ENCODE data around the gene GABARAPL1.

The GABARAPL1 gene

GRCh38 chr12:10234562-10234961, 21.9 kb downstream of the GABARAPL1 start:
- no peak for DNase-seq (ENCODE audit: low read depth in 2 of 2)

- DNase-seq (ENCODE audit: low read depth in 2 of 2): peak; percentile 3 to 6
Observed at GRCh38 chr12:10235761-10236631, 23.3 kb downstream of the GABARAPL1 start.

GRCh38 chr12:10236720-10237119, 24.0 kb downstream of the GABARAPL1 start:
- no peak for DNase-seq (ENCODE audit: low read depth in 2 of 2)

- DNase-seq (ENCODE audit: low read depth in 2 of 2): no peak
Observed at GRCh38 chr12:10238526-10238925, 25.8 kb downstream of the GABARAPL1 start.

- DNase-seq (ENCODE audit: low read depth in 2 of 2): no peak
Observed at GRCh38 chr12:10241290-10241689, 28.6 kb downstream of the GABARAPL1 start.

- no peak for DNase-seq (ENCODE audit: low read depth in 2 of 2)
Observed at GRCh38 chr12:10241727-10242126, 29.1 kb downstream of the GABARAPL1 start.

GRCh38 chr12:10242539-10242938, 29.9 kb downstream of the GABARAPL1 start:
- DNase-seq (ENCODE audit: low read depth in 2 of 2): no peak

GRCh38 chr12:10243818-10244520, 31.3 kb downstream of the GABARAPL1 start:
- DNase-seq (ENCODE audit: low read depth in 2 of 2): no peak

GRCh38 chr12:10247436-10248058, 34.9 kb downstream of the GABARAPL1 start:
- no peak for DNase-seq (ENCODE audit: low read depth in 2 of 2)

GRCh38 chr12:10249690-10250455, 37.2 kb downstream of the GABARAPL1 start:
- DNase-seq (ENCODE audit: low read depth in 2 of 2): no peak

- no peak for DNase-seq (ENCODE audit: low read depth in 2 of 2)
Observed at GRCh38 chr12:10251669-10252068, 39.0 kb downstream of the GABARAPL1 start.

- DNase-seq (ENCODE audit: low read depth in 2 of 2): no peak
Observed at GRCh38 chr12:10252201-10252600, 39.5 kb downstream of the GABARAPL1 start.

GRCh38 chr12:10256064-10256463, 43.4 kb downstream of the GABARAPL1 start:
- no peak for DNase-seq (ENCODE audit: low read depth in 2 of 2)

- no peak for DNase-seq (ENCODE audit: low read depth in 2 of 2)
Observed at GRCh38 chr12:10260927-10261326, 48.2 kb downstream of the GABARAPL1 start.

GRCh38 chr12:10268037-10268436, 55.4 kb downstream of the GABARAPL1 start:
- no peak for DNase-seq (ENCODE audit: low read depth in 2 of 2)

GRCh38 chr12:10272467-10272866, 59.8 kb downstream of the GABARAPL1 start:
- no peak for DNase-seq (ENCODE audit: low read depth in 2 of 2)
